Memory B cell (primary cell): Measurements from ENCODE around the gene CADM2.
"Not testable (repeated sequence)": the region's sequence is repeated elsewhere in the genome, so short reads cannot be mapped to it uniquely, and the experiment has no call there.

Experiments used
- ATAC-seq: fragments of 150-1000 bp; cut with Tn5 transposase; 2 replicates; pipeline ENCODE4 v1.10.0; 2021; ENCODE audit warnings: low read depth, mild to moderate bottlenecking, moderate library complexity
- DNase-seq, 2 donors: peaks; one replicate each; pipeline ENCODE4 v3.0.0; 2022; ENCODE audit warnings: low spot score in 2 of 2
- H3K27ac Mint-ChIP-seq: one replicate; pipeline ENCODE4 v1.8.0; 2022; ENCODE audit warnings: mild to moderate bottlenecking, moderate library complexity, mixed read lengths
- H3K27me3 Mint-ChIP-seq: one replicate; pipeline ENCODE4 v1.8.0; 2022; ENCODE audit warnings: mixed read lengths
- H3K36me3 Mint-ChIP-seq: one replicate; pipeline ENCODE4 v1.8.0; 2022; ENCODE audit warnings: mild to moderate bottlenecking, mixed read lengths
- H3K4me1 Mint-ChIP-seq: one replicate; pipeline ENCODE4 v1.8.0; 2022; ENCODE audit warnings: mixed read lengths
- H3K4me3 Mint-ChIP-seq: one replicate; pipeline ENCODE4 v1.8.0; 2022; ENCODE audit warnings: mild to moderate bottlenecking, moderate library complexity, mixed read lengths
- H3K9me3 Mint-ChIP-seq: one replicate; pipeline ENCODE4 v1.8.0; 2022; ENCODE audit warnings: mixed read lengths

The CADM2 gene

GRCh38 chr3:85939074-85939482, 980.3 kb downstream of the CADM2 start:
- H3K27me3 Mint-ChIP-seq = no peaks in the 10 kb centered on the region
- DNase-seq (no peak), ATAC-seq (no peak)
- H3K36me3 Mint-ChIP-seq = no peaks in the 10 kb centered on the region
- H3K27ac Mint-ChIP-seq = no peak overlapping the region
- peaks cover 2% of the 10 kb centered on the region for H3K9me3 Mint-ChIP-seq
- H3K4me3 Mint-ChIP-seq = no peak overlapping the region
- H3K4me1 Mint-ChIP-seq = no peaks in the 10 kb centered on the region

DNA sequence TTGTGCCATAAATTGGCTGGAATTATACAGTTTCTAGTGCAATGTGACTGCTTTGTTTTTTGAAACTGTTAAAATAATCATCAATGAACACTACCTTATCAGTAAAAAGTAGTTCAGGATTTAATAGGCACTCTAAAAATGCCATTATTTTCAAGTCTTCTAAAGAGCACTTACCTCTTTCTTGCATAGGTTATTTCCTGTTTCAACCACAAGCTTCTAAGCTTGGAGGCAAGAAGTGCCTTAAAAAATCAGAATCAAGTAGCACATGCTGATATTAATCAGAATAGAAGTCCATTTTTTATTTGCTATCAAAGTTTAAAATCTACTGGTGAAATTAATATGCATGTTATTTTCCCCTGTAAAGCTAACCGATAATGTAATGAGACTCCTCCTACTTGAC, 991.6 kb downstream of the CADM2 start:
- Mint-ChIP-seq H3K4me1 (no peaks in the 10 kb centered on the region), H3K27ac (no peak overlapping the region), H3K36me3 (no peaks in the 10 kb centered on the region), H3K4me3 (no peak overlapping the region), H3K9me3 (peaks cover 2% of the 10 kb centered on the region), H3K27me3 (no peaks in the 10 kb centered on the region)
- ATAC-seq = no peak
- DNase-seq = no peak

- DNase-seq (no peak), ATAC-seq (no peak)
- H3K9me3 Mint-ChIP-seq = peaks cover 1% of the 10 kb centered on the region
- no peak overlapping the region for H3K4me3 Mint-ChIP-seq
- H3K36me3 Mint-ChIP-seq = no peaks in the 10 kb centered on the region
- no peaks in the 10 kb centered on the region for H3K27me3 Mint-ChIP-seq
- no peak overlapping the region for H3K27ac Mint-ChIP-seq
- no peaks in the 10 kb centered on the region for H3K4me1 Mint-ChIP-seq
Observed at GRCh38 chr3:85960793-85961192, 1002.0 kb downstream of the CADM2 start.

DNA sequence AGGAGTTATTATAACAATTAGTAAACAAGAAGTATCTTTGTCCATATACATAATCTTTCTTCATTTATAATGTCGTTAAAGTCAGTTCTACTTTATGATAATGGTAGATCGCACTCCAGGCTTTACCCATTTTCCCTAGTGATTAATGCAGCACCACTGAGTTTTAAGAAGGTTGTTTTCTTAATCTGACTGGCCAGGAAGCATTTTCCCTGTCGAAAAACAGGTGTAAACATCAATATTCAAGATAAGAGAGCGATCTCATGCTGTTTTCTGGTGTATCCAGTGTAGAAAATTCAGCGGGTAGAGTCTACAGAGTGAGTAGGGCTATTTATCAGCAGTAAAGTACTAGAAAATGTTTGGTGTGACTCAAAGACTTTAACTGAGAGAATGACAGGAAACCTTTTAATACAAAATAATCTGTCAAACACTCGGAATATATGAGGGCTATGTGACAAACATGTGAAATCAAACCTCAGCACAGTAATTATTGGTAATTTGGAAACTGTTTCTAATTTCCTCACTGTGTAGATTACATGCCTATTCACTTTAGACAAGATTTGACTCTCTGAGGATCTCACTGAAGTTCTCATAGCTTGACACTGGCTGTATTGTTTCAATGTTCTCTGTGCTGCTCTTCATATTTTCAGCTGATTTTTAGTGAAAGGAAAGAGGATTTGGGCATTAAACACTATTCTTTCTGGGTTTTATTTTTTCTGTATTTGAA, 1019.0 kb downstream of the CADM2 start:
- Mint-ChIP-seq H3K27ac (no peak overlapping the region), H3K4me3 (no peak overlapping the region), H3K4me1 (no peaks in the 10 kb centered on the region), H3K9me3 (peaks cover 4% of the 10 kb centered on the region), H3K27me3 (no peaks in the 10 kb centered on the region), H3K36me3 (no peaks in the 10 kb centered on the region)
- ATAC-seq (no peak), DNase-seq (no peak)

DNA sequence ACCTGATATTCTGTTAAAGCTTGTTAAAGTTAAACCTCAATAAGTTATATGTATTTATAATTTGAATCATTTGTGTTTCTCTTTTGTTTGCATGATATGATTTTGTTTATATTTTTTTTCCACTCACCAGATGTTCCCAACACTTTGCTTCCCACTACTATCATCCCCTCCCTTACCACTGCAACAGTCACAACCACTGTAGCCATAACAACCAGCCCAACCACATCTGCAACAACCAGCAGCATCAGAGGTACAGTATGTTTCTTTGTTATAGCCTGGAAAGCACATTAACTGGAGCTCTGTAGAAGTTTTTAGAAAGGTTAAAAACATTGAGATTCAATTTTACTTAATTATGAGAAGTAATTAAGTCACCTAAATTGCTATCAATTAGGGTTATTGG, 1020.2 kb downstream of the CADM2 start:
- no peak overlapping the region for H3K27ac Mint-ChIP-seq
- ATAC-seq (no peak), DNase-seq (no peak)
- H3K36me3 Mint-ChIP-seq = no peaks in the 10 kb centered on the region
- no peaks in the 10 kb centered on the region for H3K27me3 Mint-ChIP-seq
- no peak overlapping the region for H3K4me3 Mint-ChIP-seq
- peaks cover 1% of the 10 kb centered on the region for H3K9me3 Mint-ChIP-seq
- no peaks in the 10 kb centered on the region for H3K4me1 Mint-ChIP-seq

DNA sequence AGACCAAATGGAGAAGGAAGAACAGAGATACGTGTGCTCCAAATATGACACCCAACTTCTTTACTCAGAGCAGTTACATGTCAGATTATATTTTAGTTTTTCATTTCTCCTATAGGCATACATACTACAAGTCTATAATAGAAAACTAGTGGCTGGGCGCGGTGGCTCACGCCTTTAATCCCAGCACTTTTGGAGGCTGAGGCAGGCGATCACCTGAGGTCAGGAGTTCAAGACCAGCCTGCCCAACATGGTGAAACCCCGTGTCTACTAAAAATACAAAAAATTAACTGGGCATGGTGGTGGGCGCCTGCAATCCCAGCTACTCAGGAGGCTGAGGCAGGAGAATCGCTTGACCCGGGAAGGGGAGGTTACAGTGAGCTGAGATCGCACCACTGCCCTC, 1030.8 kb downstream of the CADM2 start:
- not testable (repeated sequence) for H3K9me3 Mint-ChIP-seq, H3K4me3 Mint-ChIP-seq, H3K36me3 Mint-ChIP-seq, DNase-seq, ATAC-seq, H3K27ac Mint-ChIP-seq, H3K27me3 Mint-ChIP-seq, H3K4me1 Mint-ChIP-seq

DNA sequence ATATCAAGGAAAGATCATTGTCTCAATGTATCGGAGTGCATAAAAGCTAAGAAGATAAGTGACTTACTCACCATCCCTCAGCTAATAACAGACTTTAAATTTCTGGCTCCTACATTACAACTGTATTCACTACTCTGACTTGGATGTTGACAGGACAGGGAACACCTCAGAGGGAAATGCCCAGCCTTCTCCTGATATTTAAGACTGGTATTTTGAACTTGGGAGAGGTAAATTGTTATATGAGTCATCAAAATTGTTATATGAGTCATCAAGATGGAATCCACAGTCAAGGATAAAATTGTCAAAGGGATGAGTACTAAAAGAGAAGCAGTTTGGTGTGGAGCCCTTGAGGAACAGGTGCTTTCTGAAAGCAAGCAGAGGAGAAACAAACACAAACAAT, 1070.8 kb downstream of the CADM2 start:
- Mint-ChIP-seq H3K4me1 (no peaks in the 10 kb centered on the region), H3K36me3 (no peaks in the 10 kb centered on the region), H3K4me3 (no peak overlapping the region), H3K27me3 (no peaks in the 10 kb centered on the region), H3K27ac (no peak overlapping the region), H3K9me3 (peaks cover 5% of the 10 kb centered on the region)
- ATAC-seq = no peak
- no peak for DNase-seq

GRCh38 chr3:86037916-86038315, 1079.1 kb downstream of the CADM2 start:
- H3K27ac Mint-ChIP-seq = no peak overlapping the region
- no peaks in the 10 kb centered on the region for H3K4me1 Mint-ChIP-seq
- H3K27me3 Mint-ChIP-seq = no peaks in the 10 kb centered on the region
- H3K9me3 Mint-ChIP-seq = peaks cover 1% of the 10 kb centered on the region
- ATAC-seq (no peak), DNase-seq (no peak)
- H3K4me3 Mint-ChIP-seq = no peak overlapping the region
- no peaks in the 10 kb centered on the region for H3K36me3 Mint-ChIP-seq

- no peak for ATAC-seq
- Mint-ChIP-seq H3K9me3 (peaks cover 8% of the 10 kb centered on the region), H3K4me1 (no peaks in the 10 kb centered on the region), H3K27ac (no peak overlapping the region), H3K4me3 (no peak overlapping the region), H3K27me3 (no peaks in the 10 kb centered on the region), H3K36me3 (no peaks in the 10 kb centered on the region)
- no peak for DNase-seq
Observed at GRCh38 chr3:86046436-86047136, 1087.8 kb downstream of the CADM2 start.

DNA sequence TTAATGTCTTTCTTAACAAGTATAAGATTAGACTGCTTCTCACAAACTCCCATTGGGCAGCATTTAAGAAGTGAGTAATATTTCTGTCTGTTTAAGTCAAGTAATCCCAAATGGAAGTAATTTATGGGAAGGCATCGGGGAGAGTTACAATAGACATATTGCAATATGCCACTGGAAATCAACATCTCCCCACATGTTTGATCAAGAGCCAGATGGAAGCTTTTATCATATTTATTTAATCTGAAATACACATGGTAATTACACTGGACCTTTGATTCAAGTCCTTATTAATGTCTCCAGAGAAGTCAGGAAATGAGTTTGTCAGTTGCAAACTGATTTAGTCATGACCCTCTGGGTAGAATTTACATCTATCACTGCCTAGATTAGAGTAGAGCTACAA, 1088.4 kb downstream of the CADM2 start:
- no peak for ATAC-seq
- H3K9me3 Mint-ChIP-seq = peaks cover 8% of the 10 kb centered on the region
- H3K27me3 Mint-ChIP-seq = no peaks in the 10 kb centered on the region
- DNase-seq = no peak
- H3K4me1 Mint-ChIP-seq = no peaks in the 10 kb centered on the region
- no peak overlapping the region for H3K4me3 Mint-ChIP-seq
- no peak overlapping the region for H3K27ac Mint-ChIP-seq
- no peaks in the 10 kb centered on the region for H3K36me3 Mint-ChIP-seq

DNA sequence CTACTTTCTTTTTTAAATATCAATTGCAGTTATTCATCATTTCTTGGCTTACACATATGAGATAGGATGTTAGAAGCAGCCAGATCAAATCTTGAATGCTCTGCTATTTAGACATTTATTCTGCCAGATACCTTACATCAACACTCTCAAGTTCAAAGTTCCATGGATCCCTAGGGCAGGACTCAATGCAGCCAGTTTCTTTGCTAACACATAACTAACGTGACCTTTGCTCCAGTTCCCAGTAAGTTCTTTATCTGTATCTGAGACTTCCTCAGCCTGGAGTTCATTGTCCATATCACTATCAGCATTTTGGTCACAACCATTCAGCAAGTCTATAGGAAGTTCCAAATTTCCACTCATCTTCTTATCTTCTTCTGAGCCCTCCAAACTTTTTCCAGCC, 1092.3 kb downstream of the CADM2 start:
- no peak overlapping the region for H3K4me3 Mint-ChIP-seq
- no peaks in the 10 kb centered on the region for H3K27me3 Mint-ChIP-seq
- H3K4me1 Mint-ChIP-seq = no peaks in the 10 kb centered on the region
- ATAC-seq (no peak), DNase-seq (no peak)
- H3K36me3 Mint-ChIP-seq = no peaks in the 10 kb centered on the region
- no peak overlapping the region for H3K27ac Mint-ChIP-seq
- peaks cover 1% of the 10 kb centered on the region for H3K9me3 Mint-ChIP-seq

DNA sequence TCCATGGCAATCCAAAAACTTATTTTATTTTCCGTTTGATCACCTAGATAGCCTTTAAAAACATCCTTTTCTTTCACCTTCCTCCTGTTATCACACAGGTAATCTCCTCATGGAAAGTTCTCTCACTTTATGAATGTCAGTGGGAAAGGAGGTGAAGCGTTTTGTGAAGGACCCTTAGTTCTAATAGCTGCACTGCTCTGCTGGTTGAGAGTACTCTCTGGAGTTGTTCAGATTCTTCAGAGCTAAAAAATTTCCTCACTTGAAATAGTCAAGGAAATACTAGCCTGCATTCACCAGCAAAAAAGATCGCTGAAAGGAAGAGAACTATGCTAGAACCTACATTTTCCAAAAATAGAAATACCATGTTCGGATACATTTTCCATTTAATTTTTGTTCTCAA, 1097.2 kb downstream of the CADM2 start:
- no peaks in the 10 kb centered on the region for H3K4me1 Mint-ChIP-seq
- H3K36me3 Mint-ChIP-seq = no peaks in the 10 kb centered on the region
- DNase-seq (no peak), ATAC-seq (no peak)
- no peak overlapping the region for H3K27ac Mint-ChIP-seq
- no peaks in the 10 kb centered on the region for H3K9me3 Mint-ChIP-seq
- no peaks in the 10 kb centered on the region for H3K27me3 Mint-ChIP-seq
- no peak overlapping the region for H3K4me3 Mint-ChIP-seq

DNA sequence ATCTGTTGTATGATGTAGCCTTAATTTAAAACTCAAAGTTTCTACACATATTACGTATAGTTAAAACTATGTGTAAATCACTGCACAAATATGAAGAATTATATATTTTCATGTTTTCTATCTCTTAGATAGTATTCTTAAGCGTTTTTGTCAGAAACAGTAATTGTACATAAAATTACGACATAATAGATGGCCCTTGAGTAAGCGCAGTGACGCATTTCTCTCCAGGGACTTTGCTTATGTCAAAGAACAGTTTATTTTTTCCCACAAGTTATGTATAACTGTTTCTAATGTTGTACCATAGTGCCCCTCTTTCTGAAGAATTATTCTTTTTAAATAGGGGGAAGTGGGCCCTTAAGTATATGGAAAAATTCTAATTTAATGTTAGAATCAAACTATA, 1098.2 kb downstream of the CADM2 start:
- Mint-ChIP-seq H3K27ac (no peak overlapping the region), H3K4me1 (no peaks in the 10 kb centered on the region), H3K4me3 (no peak overlapping the region), H3K27me3 (no peaks in the 10 kb centered on the region), H3K9me3 (no peaks in the 10 kb centered on the region), H3K36me3 (no peaks in the 10 kb centered on the region)
- DNase-seq = no peak
- ATAC-seq = no peak

- ATAC-seq (no peak), DNase-seq (no peak)
- Mint-ChIP-seq H3K9me3 (no peaks in the 10 kb centered on the region), H3K4me3 (no peak overlapping the region), H3K27me3 (no peaks in the 10 kb centered on the region), H3K27ac (no peak overlapping the region), H3K36me3 (no peaks in the 10 kb centered on the region), H3K4me1 (no peaks in the 10 kb centered on the region)
Observed at GRCh38 chr3:86073799-86074198, 1115.0 kb downstream of the CADM2 start.
